ENCODE results near the gene GAS7.

DNA sequence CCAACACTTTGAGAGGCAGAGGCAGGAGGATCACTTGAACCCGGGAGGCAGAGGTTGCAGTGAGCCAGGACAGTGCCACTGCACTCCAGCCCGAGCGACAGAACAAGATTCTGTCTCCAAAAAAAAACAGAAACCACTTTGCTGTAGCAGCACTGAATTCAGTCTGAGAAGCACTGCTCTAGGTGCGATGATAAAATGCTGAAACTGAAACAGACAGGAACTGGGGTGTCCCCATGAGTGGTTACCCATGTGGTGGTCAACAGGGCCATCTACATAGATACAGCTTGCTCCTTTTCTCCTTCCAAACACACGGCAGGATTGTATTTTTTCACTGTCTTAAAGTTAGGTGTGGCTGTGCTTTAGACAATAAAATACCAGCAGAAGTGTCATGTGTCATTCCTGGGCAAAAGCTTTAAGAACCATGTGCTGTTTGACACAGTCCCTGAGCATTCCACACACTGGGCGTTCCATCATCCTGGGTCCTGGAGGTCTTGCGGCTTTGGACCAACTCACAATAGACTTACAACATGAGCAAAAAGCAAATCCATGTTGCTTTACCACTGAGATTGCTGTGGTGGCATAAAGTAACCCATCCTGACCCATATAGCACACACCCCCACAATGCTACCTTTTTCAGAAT, 11.5 kb downstream of the GAS7 start:
- TF ChIP-seq CTCF (optimal IDR thresholded peaks at IDR 0.05 in 1 of 3, IDR thresholded peaks at IDR 0.05 in 1 of 3, conservative IDR thresholded peaks at IDR 0.05 in 1 of 3; ENCODE audit: extremely low read depth in 1 of 3, insufficient read depth in 2 of 3, low read length in 3 of 3) (no peak), EZH2 (IDR thresholded peaks at IDR 0.05; ENCODE audit: low read length) (no peak)

Data from keratinocyte (primary cell).